GM12878 (cell line): ENCODE data around the gene BRD9. TPM values are rescaled to one million over a fixed set of nuclear protein-coding genes. Genes with fewer than 3 reads are reported as not detected.

Source experiments
- ATAC-seq: fragments of 200-7000 bp; cut with Tn5 transposase; 3 replicates; pipeline ENCODE4 v1.9.1; 2020; ENCODE audit warnings: mild to moderate bottlenecking, moderate library complexity
- BruUV-seq: library from RNA; stranded (reverse); fragments of 400-500 nt; replicated peaks from 2 replicates; lab custom pipeline; 2021; lab: Mats Ljungman, UMichigan
- CTCF ChIA-PET: fragments of 300-600 bp; sonication (Branson Sonifier 250); formaldehyde crosslinking; extraction: SDS; loops from one replicate; lab custom pipeline; 2021; ENCODE audit warnings: inconsistent platforms; lab: Yijun Ruan, JAX
- POLR2A ChIA-PET: fragments of 350-600 bp; formaldehyde crosslinking; extraction: SDS; loops from one replicate; lab custom pipeline; 2021; ENCODE audit warnings: inconsistent platforms; lab: Charles Lee
- RAD21 ChIA-PET: fragments of 300-600 bp; sonication (Branson Sonifier 250); formaldehyde crosslinking; loops from one replicate; lab custom pipeline; 2023; ENCODE audit warnings: antibody characterized with exemption; ENCODE audit not compliant: unreplicated experiment; lab: Charles Lee
- SMC1A ChIA-PET: fragments of 300-600 bp; sonication (Branson Sonifier 250); formaldehyde crosslinking; loops from one replicate; lab custom pipeline; 2023; ENCODE audit not compliant: unreplicated experiment, uncharacterized antibody; lab: Charles Lee
- DNase-seq: peaks from one replicate; pipeline ENCODE4 v3.0.0-alpha.2; 2011; ENCODE audit warnings: low read depth, low spot score
- FAIRE-seq: peaks from 3 replicates; lab custom pipeline; 2011; peaks lifted over from hg19 to GRCh38; lab: Jason Lieb, UNC
- H2AFZ ChIP-seq: 2 replicates; pipeline ENCODE4 v1.6.0; 2011; ENCODE audit warnings: low read depth, low read length, control low read depth; ENCODE audit not compliant: control insufficient read depth
- H3K27ac ChIP-seq: 2 replicates; pipeline ENCODE4 v1.5.1; 2011; ENCODE audit warnings: control low read depth; ENCODE audit not compliant: control insufficient read depth, insufficient read depth
- H3K27me3 ChIP-seq, 2 experiments: replicated peaks in 1 of 2; 2 replicates each; pipeline versions ENCODE4 v1.6.0 to v1.6.1; 2011; ENCODE audit warnings: low read length in 1 of 2; ENCODE audit not compliant: control insufficient read depth in 2 of 2, insufficient read depth in 2 of 2
- H3K36me3 ChIP-seq, 2 experiments: 2 replicates each; pipeline ENCODE4 v1.5.1; 2011; ENCODE audit warnings: low read length in 1 of 2; ENCODE audit not compliant: control insufficient read depth in 2 of 2, insufficient read depth in 2 of 2
- H3K4me1 ChIP-seq: 2 replicates; pipeline ENCODE4 v1.6.1; 2011; ENCODE audit warnings: mild to moderate bottlenecking, low read length, moderate library complexity, mixed read lengths; ENCODE audit not compliant: control insufficient read depth, insufficient read depth
- H3K4me2 ChIP-seq: 2 replicates; pipeline ENCODE4 v1.6.0; 2011; ENCODE audit warnings: control low read depth; ENCODE audit not compliant: control insufficient read depth, insufficient read depth
- H3K4me3 ChIP-seq: fragments of 200-600 bp; sonication (generic); 2 replicates; pipeline ENCODE4 v1.5.1; 2016
- H3K79me2 ChIP-seq: 2 replicates; pipeline ENCODE4 v1.6.0; 2011; ENCODE audit warnings: low read length; ENCODE audit not compliant: control insufficient read depth, insufficient read depth
- H3K9ac ChIP-seq: 2 replicates; pipeline ENCODE4 v1.8.0; 2011; ENCODE audit warnings: low read length, control low read depth, mixed read lengths; ENCODE audit not compliant: control insufficient read depth, insufficient read depth
- H3K9me3 ChIP-seq: replicated peaks from 3 replicates; pipeline ENCODE4 v1.5.1; 2011; ENCODE audit warnings: mild to moderate bottlenecking, low read length; ENCODE audit not compliant: control insufficient read depth, insufficient read depth
- H4K20me1 ChIP-seq: 2 replicates; pipeline ENCODE4 v1.6.0; 2011; ENCODE audit not compliant: control insufficient read depth, insufficient read depth
- CHD2 ChIP-seq: IDR thresholded peaks from 2 replicates; pipeline ENCODE4 v1.6.1; 2011; ENCODE audit warnings: low read depth, low read length, improper control_type of control experiment, borderline replicate concordance
- CTCF ChIP-seq, 3 experiments: IDR thresholded peaks in 2 of 3; conservative IDR thresholded peaks in 1 of 3; 2 replicates each; pipeline ENCODE4 v1.5.1; 2011; ENCODE audit warnings: low read depth in 3 of 3, low read length in 3 of 3, mild to moderate bottlenecking in 3 of 3, control low read depth in 2 of 3, moderate library complexity in 2 of 3, inconsistent platforms in 1 of 3, mixed read lengths in 1 of 3; ENCODE audit not compliant: control insufficient read depth in 2 of 3, insufficient read depth in 1 of 3; ENCODE audit errors: extremely low read depth in 1 of 3
- HCFC1 ChIP-seq: fragments of 150-350 bp; IDR thresholded peaks from 2 replicates; pipeline ENCODE4 v1.6.1; 2014; ENCODE audit warnings: low read length
- HDGF ChIP-seq: fragments of 450-650 bp; IDR thresholded peaks from 2 replicates; pipeline ENCODE4 v1.6.1; 2016; ENCODE audit warnings: antibody characterized with exemption
- KDM1A ChIP-seq: fragments of 200-600 bp; sonication (generic); IDR thresholded peaks from 2 replicates; pipeline ENCODE4 v1.6.1; 2016; ENCODE audit warnings: borderline replicate concordance
- MEF2B ChIP-seq: fragments of 450-650 bp; IDR thresholded peaks from 2 replicates; pipeline ENCODE4 v1.6.1; 2018; ENCODE audit warnings: mild to moderate bottlenecking, moderate library complexity; ENCODE audit not compliant: partially characterized antibody, poor library complexity, severe bottlenecking
- MTA2 ChIP-seq: fragments of 450-650 bp; IDR thresholded peaks from 2 replicates; pipeline ENCODE4 v1.6.1; 2016; ENCODE audit warnings: low read depth, mild to moderate bottlenecking, moderate library complexity
- MYB ChIP-seq: fragments of 150-350 bp; IDR thresholded peaks from 2 replicates; pipeline ENCODE4 v1.6.1; 2014; ENCODE audit warnings: mild to moderate bottlenecking, low read depth, low read length, borderline replicate concordance
- SIN3A ChIP-seq: IDR thresholded peaks from 2 replicates; pipeline ENCODE4 v1.6.1; 2012; ENCODE audit warnings: low read depth, low read length, improper control_type of control experiment
- SIX5 ChIP-seq: IDR thresholded peaks from 2 replicates; pipeline ENCODE4 v1.6.1; 2011; ENCODE audit warnings: mild to moderate bottlenecking, low read depth, low read length, moderate library complexity; ENCODE audit not compliant: severe bottlenecking
- SREBF2 ChIP-seq: IDR thresholded peaks from 2 replicates; pipeline ENCODE4 v1.6.1; 2012; ENCODE audit warnings: mild to moderate bottlenecking, low read length
- YY1 ChIP-seq: IDR thresholded peaks from 2 replicates; pipeline ENCODE4 v1.6.1; 2011; ENCODE audit warnings: low read depth, mild to moderate bottlenecking, low read length
- ZBTB4 ChIP-seq: fragments of 450-650 bp; formaldehyde crosslinking; IDR thresholded peaks from 2 replicates; pipeline ENCODE4 v1.4.0; 2022; ENCODE audit warnings: mild to moderate bottlenecking, moderate library complexity
- ZNF217 ChIP-seq: fragments of 450-650 bp; IDR thresholded peaks from 2 replicates; pipeline ENCODE4 v1.6.1; 2017; ENCODE audit warnings: antibody characterized with exemption, mild to moderate bottlenecking
- ZZZ3 ChIP-seq: IDR thresholded peaks from 2 replicates; pipeline ENCODE4 v1.6.1; 2011; ENCODE audit warnings: low read depth; ENCODE audit not compliant: control insufficient read depth, insufficient read length
- WGBS: methylation state at CpG from one replicate; pipeline ENCODE4 v1.1.6; 2016; ENCODE audit warnings: low lambda C conversion rate; ENCODE audit not compliant: insufficient replicate concordance, insufficient coverage; ENCODE audit errors: missing lambda C conversion rate; 5-methylcytosine and 5-hydroxymethylcytosine counted together
- in situ Hi-C: fragments of 300-500 bp; cut with MboI; formaldehyde crosslinking; loops from 9 replicates; pipeline ENCODE4 v1.14.3; 2018; ENCODE audit warnings: mixed read lengths
- intact Hi-C: fragments of 100-400 bp; cut with micrococcal nuclease; formaldehyde crosslinking; loops from one replicate; pipeline ENCODE4 v1.14.2; 2022; ENCODE audit not compliant: unreplicated experiment
- polyA plus RNA-seq, 11 experiments: library from polyadenylated mRNA; depleted of rRNA in 4 of 11; unstranded in 6 of 11; stranded (reverse) in 5 of 11; fragments of >200 nt; fragmentation: Nextera tagmentation in 4 of 11; fragmentation: Illumina TruSeq in 1 of 11; extraction: Ambion mirVana in 4 of 11; extraction: Trizol in 1 of 11; gene quantifications; 1 replicate in 1 of 11; 2 replicates in 10 of 11; pipeline versions ENCODE4 v1.2.1 to v1.2.3, GENCODE V29; 2011 to 2016; ENCODE audit warnings: inconsistent platforms in 2 of 11, missing spikeins in 2 of 11, low read depth in 1 of 11
- total RNA-seq, 4 experiments: library from RNA; depleted of rRNA in 3 of 4; stranded (reverse); fragments of >200 nt in 3 of 4; fragmentation: Illumina TruSeq in 1 of 4; extraction: Trizol in 1 of 4; gene quantifications; 2 replicates each; pipeline versions ENCODE4 v1.2.1 to v1.2.3, GENCODE V29; 2013 to 2021

The BRD9 gene
- total and polyA plus RNA-seq, 10 of the 15 experiments (the other 5 are each of a cell fraction or from before 2014, with no cell fraction given): 2.0 to 48.6 (median 32.4) TPM

GRCh38 chr5:921456-922435 lies 29.1 kb upstream of the BRD9 start:
- CTCF ChIA-PET: interaction anchor here (0.7 to 6.2 kb wide), 6 partner anchors 9 to 252 kb away, joined by 3 to 61 read pairs (median 4); no protein-coding TSS in a partner anchor
- intact Hi-C loops: loop anchor here (2.0 to 5.0 kb wide), 3 partner anchors 71 to 723 kb away; no protein-coding TSS in a partner anchor

More at GRCh38 chr5:921456-922435, 29.1 kb upstream of the BRD9 start:
- no peaks in the 10 kb centered on the region for H3K9me3 ChIP-seq
- no peak overlapping the region for H3K4me3 ChIP-seq
- no peaks in the 10 kb centered on the region for H4K20me1 ChIP-seq
- TF ChIP-seq CHD2 (no peak), MTA2 (no peak), SIX5 (no peak), MYB (no peak), ZZZ3 (no peak), HCFC1 (no peak), SREBF2 (no peak), MEF2B (no peak), ZNF217 (no peak), CTCF (IDR thresholded peaks at IDR 0.05 in 2 of 3, conservative IDR thresholded peaks at IDR 0.05 in 1 of 3; ENCODE audit: control insufficient read depth in 2 of 3, extremely low read depth in 1 of 3, insufficient read depth in 1 of 3, low read depth in 3 of 3, low read length in 3 of 3) (no peak), ZBTB4 (CRISPR knock-in tag) (no peak), SIN3A (no peak), KDM1A (no peak), YY1 (no peak), HDGF (no peak)
- H3K36me3 ChIP-seq: peaks cover 0 to 2% of the 10 kb centered on the region in 2 experiments; a peak in 3 of 4 replicates
- BruUV-seq: no TSS peak
- H3K4me1 ChIP-seq: no peaks in the 10 kb centered on the region
- no peak overlapping the region for H3K27ac ChIP-seq
- ChIA-PET POLR2A (no interaction called here), SMC1A (interaction anchor here (0.9 to 3.9 kb wide), 3 partner anchors 10 to 218 kb away, joined by 4 to 36 read pairs (median 5); no protein-coding TSS in a partner anchor), RAD21 (interaction anchor here (0.9 to 1.6 kb wide), 3 partner anchors 217 to 246 kb away, joined by 3 read pairs; no protein-coding TSS in a partner anchor)
- WGBS: 83% methylated on average over 9 of the region's 9 CpGs
- H3K27me3 ChIP-seq: no peaks in the 10 kb centered on the region
- FAIRE-seq: no peak
- H3K79me2 ChIP-seq: no peaks in the 10 kb centered on the region
- in situ Hi-C loops: no loop called here
- H3K4me2 ChIP-seq: no peak overlapping the region
- no peak overlapping the region for H2AFZ ChIP-seq
- no peak for DNase-seq
- no peak for ATAC-seq
- H3K9ac ChIP-seq: no peak overlapping the region
